Adrenal gland (tissue), 12 donors: ENCODE results near the gene PCDHB10. TPM values are rescaled to one million over a fixed set of nuclear protein-coding genes. Genes with fewer than 3 reads are reported as not detected.
A peak's percentile ranks its signal among the peaks of the same experiment; 100 is the strongest.
"Not testable (repeated sequence)": the region's sequence is repeated elsewhere in the genome, so short reads cannot be mapped to it uniquely, and the experiment has no call there.

Source experiments
- DNase-seq, 7 donors: peaks; one replicate each; pipeline ENCODE4 v3.0.0-alpha.2; 2019 to 2020
- H3K27ac ChIP-seq, 5 donors: fragments of 200-600 bp; sonication (generic) in 4 of 5; 1 replicate in 3 of 5; 2 replicates in 2 of 5; pipeline versions ENCODE4 v1.5.1 to v1.8.0; 2016 to 2020; ENCODE audit warnings: mild to moderate bottlenecking in 1 of 5
- H3K27me3 ChIP-seq: fragments of 200-600 bp; 2 replicates; pipeline ENCODE4 v1.8.0; 2021
- H3K36me3 ChIP-seq, 2 donors: fragments of 200-600 bp; replicated peaks in 1 of 2; 1 replicate in 1 of 2; 2 replicates in 1 of 2; pipeline versions ENCODE4 v1.5.1 to v1.8.0; 2018 to 2022
- H3K4me1 ChIP-seq, 2 donors: fragments of 200-600 bp; replicated peaks in 1 of 2; 1 replicate in 1 of 2; 2 replicates in 1 of 2; pipeline versions ENCODE4 v1.5.1 to v1.8.0; 2018 to 2021
- H3K4me3 ChIP-seq, 4 donors: fragments of 200-600 bp; sonication (generic) in 3 of 4; one replicate each; pipeline ENCODE4 v1.5.1; 2016 to 2018
- H3K9me3 ChIP-seq, 3 donors: fragments of 200-600 bp; sonication (generic) in 1 of 3; replicated peaks in 1 of 3; 1 replicate in 2 of 3; 2 replicates in 1 of 3; pipeline versions ENCODE4 v1.5.1 to v1.8.0; 2016 to 2021
- CTCF ChIP-seq, 6 experiments: fragments of 450-650 bp in 4 of 6; fragments of 200-600 bp in 2 of 6; sonication (generic) in 1 of 6; IDR thresholded peaks; 1 replicate in 5 of 6; 2 replicates in 1 of 6; pipeline versions ENCODE4 v1.5.1 to v1.8.0; 2016 to 2021; ENCODE audit warnings: antibody characterized with exemption in 6 of 6, mild to moderate bottlenecking in 2 of 6, moderate library complexity in 1 of 6
- POLR2A ChIP-seq, 2 donors: fragments of 450-650 bp; IDR thresholded peaks; one replicate each; pipeline ENCODE4 v1.6.1; 2017; ENCODE audit warnings: antibody characterized with exemption in 2 of 2, mild to moderate bottlenecking in 2 of 2, moderate library complexity in 1 of 2
- WGBS, 4 donors: extraction: QIAGEN DNeasy Blood & Tissue Kit in 2 of 4; methylation state at CpG; one replicate each; pipeline versions ENCODE4 v1.1.5 to v1.1.7; 2013 to 2017; 5-methylcytosine and 5-hydroxymethylcytosine counted together
- intact Hi-C, 2 donors: fragments of 100-400 bp; cut with DNase I; formaldehyde crosslinking; loops; one replicate each; pipeline versions ENCODE4 v1.14.1 to v1.15.0; 2022 to 2023
- polyA plus RNA-seq, 3 donors: library from polyadenylated mRNA; stranded (reverse); fragments of 200-250 nt in 2 of 3; fragments of 350-450 nt in 1 of 3; fragmentation: Illumina TruSeq in 1 of 3; extraction: RNeasy Lipid Tissue Mini Kit (QIAGEN cat#74804) in 1 of 3; gene quantifications; one replicate each; pipeline ENCODE4 v1.2.3, GENCODE V29; 2013 to 2014
- total RNA-seq, 9 donors: library from RNA; depleted of rRNA in 4 of 9; stranded (reverse); fragments of >200 nt in 4 of 9; fragments of 120-200 nt in 1 of 9; fragmentation: NEBNext Ultra II Directional in 1 of 9; extraction: Animal tissue kit (Norgen Biotek cat#: 25700) in 1 of 9; gene quantifications; one replicate each; pipeline versions ENCODE4 v1.1.0 to v1.2.4, GENCODE V29; 2013 to 2023
- donor health status: healthy with polysubstance abuse.
- donor health status: Bipolar disorder and iron deficiency.
- donor health status: DM: yes; HTN: yes; CAD: no.
- donor health status: DM: no; HTN: no; CAD: no.
- donor health status: DM: no; HTN: no; CAD: no.
- donor health status: DM: yes; HTN: yes; CAD: no.

The PCDHB10 gene
- total and polyA plus RNA-seq, 12 donors, result 0.18 to 3.0 (median 0.85) TPM

GRCh38 chr5:141213656-141214339 is 21.6 kb downstream of the PCDHB10 start, which contains the start of gene PCDHB13:
Gene PCDHB13, plus strand, starts transcription at chr5:141213919. Its CDS starts 205 bp downstream, at chr5:141214124.
- TF ChIP-seq CTCF (IDR thresholded peaks at IDR 0.05), result peak; percentile 15 to 64 (median 57)
- peak within 1 kb of the TSS in 1 of 4 donors; percentile 12 for H3K4me3 ChIP-seq
- peak; percentile 47 to 80 (median 65) for DNase-seq
- H3K27me3 ChIP-seq, H3K27ac ChIP-seq, intact Hi-C loops, H3K36me3 ChIP-seq, H3K4me1 ChIP-seq: not testable (repeated sequence)
- peaks cover 0 to 19% (median 0%) of the 10 kb centered on the region in 3 donors for H3K9me3 ChIP-seq
- 7 to 16% (median 8%) methylated on average over 7 to 13 of the region's 18 CpGs for WGBS, 4 donors

DNA sequence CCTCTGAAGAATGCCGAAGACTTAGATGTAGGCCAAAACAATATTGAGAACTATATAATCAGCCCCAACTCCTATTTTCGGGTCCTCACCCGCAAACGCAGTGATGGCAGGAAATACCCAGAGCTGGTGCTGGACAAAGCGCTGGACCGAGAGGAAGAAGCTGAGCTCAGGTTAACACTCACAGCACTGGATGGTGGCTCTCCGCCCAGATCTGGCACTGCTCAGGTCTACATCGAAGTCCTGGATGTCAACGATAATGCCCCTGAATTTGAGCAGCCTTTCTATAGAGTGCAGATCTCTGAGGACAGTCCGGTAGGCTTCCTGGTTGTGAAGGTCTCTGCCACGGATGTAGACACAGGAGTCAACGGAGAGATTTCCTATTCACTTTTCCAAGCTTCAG is 22.4 kb downstream of the PCDHB10 start:
- H3K27ac ChIP-seq, H3K27me3 ChIP-seq, H3K36me3 ChIP-seq, H3K4me1 ChIP-seq, DNase-seq, intact Hi-C loops, H3K4me3 ChIP-seq: not testable (repeated sequence)
- 48 to 78% (median 57%) methylated on average over 8 to 11 of the region's 12 CpGs for WGBS, 4 donors
- peaks cover 0 to 19% (median 0%) of the 10 kb centered on the region in 3 donors for H3K9me3 ChIP-seq

DNA sequence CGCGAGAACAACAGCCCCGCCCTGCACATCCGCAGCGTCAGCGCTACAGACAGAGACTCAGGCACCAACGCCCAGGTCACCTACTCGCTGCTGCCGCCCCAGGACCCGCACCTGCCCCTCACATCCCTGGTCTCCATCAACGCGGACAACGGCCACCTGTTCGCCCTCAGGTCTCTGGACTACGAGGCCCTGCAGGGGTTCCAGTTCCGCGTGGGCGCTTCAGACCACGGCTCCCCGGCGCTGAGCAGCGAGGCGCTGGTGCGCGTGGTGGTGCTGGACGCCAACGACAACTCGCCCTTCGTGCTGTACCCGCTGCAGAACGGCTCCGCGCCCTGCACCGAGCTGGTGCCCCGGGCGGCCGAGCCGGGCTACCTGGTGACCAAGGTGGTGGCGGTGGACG is 23.4 kb downstream of the PCDHB10 start:
- H3K4me3 ChIP-seq, H3K27ac ChIP-seq, H3K4me1 ChIP-seq, DNase-seq, H3K27me3 ChIP-seq, H3K36me3 ChIP-seq, intact Hi-C loops: not testable (repeated sequence)
- H3K9me3 ChIP-seq, result peaks cover 0 to 19% (median 0%) of the 10 kb centered on the region in 3 donors
- WGBS, 4 donors, result 20 to 41% (median 29%) methylated on average over 8 to 34 of the region's 40 CpGs

GRCh38 chr5:141216035-141216434 is 23.9 kb downstream of the PCDHB10 start:
- H3K9me3 ChIP-seq, result peaks cover 0 to 19% (median 0%) of the 10 kb centered on the region in 3 donors
- H3K36me3 ChIP-seq, DNase-seq, intact Hi-C loops, H3K27me3 ChIP-seq, H3K4me1 ChIP-seq, H3K27ac ChIP-seq, H3K4me3 ChIP-seq: not testable (repeated sequence)
- WGBS, 4 donors, result 24 to 40% (median 28%) methylated on average over 8 to 19 of the region's 26 CpGs

- Histone ChIP-seq H3K9me3 (peaks cover 0 to 34% (median 18%) of the 10 kb centered on the region in 3 donors), H3K4me3 (no peak within 1 kb of the TSS), H3K27me3 (no peaks in the 10 kb centered on the region), H3K27ac (no peak within 1 kb of the TSS), H3K4me1 (no peaks in the 10 kb centered on the region), H3K36me3 (no peaks in the 10 kb centered on the region)
- intact Hi-C loops, result loop anchor here in 1 of 2 donors (10.0 kb wide), 1 partner anchor 192 kb away; the partner anchor contains the start of genes PCDHGA10 and PCDHGB7
- 18 to 30% (median 22%) methylated on average over 14 to 15 of the region's 15 CpGs for WGBS, 4 donors
- DNase-seq, result peak in 1 of 7 donors; percentile 6
- TF ChIP-seq POLR2A (IDR thresholded peaks at IDR 0.05), result no peak
- peak in 2 of 6 experiments; percentile 12 to 13 for TF ChIP-seq CTCF (IDR thresholded peaks at IDR 0.05)
Measured at GRCh38 chr5:141223112-141223783, 31.1 kb downstream of the PCDHB10 start, which contains the start of gene PCDHB14. Gene PCDHB14, plus strand, starts transcription at chr5:141223343. Its CDS starts 163 bp downstream, at chr5:141223506.

GRCh38 chr5:141224844-141225243 is 32.7 kb downstream of the PCDHB10 start:
- 11 to 28% (median 16%) methylated on average over 11 to 34 of the region's 40 CpGs for WGBS, 4 donors
- intact Hi-C loops, result loop anchor here in 1 of 2 donors (10.0 kb wide), 1 partner anchor 190 kb away; the partner anchor contains the start of genes PCDHGA10 and PCDHGB7

GRCh38 chr5:141225421-141225820 is 33.3 kb downstream of the PCDHB10 start:
- not testable (repeated sequence) for H3K36me3 ChIP-seq, H3K27ac ChIP-seq, H3K27me3 ChIP-seq, DNase-seq, H3K4me1 ChIP-seq, H3K4me3 ChIP-seq
- peaks cover 0 to 37% (median 26%) of the 10 kb centered on the region in 3 donors for H3K9me3 ChIP-seq
- intact Hi-C loops, result loop anchor here in 1 of 2 donors (10.0 kb wide), 1 partner anchor 189 kb away; the partner anchor contains the start of genes PCDHGA10 and PCDHGB7
- 22 to 76% (median 42%) methylated on average over 3 to 30 of the region's 30 CpGs for WGBS, 4 donors

More at GRCh38 chr5:141224844-141225243, 32.7 kb downstream of the PCDHB10 start:
- H3K36me3 ChIP-seq, H3K4me1 ChIP-seq, H3K27me3 ChIP-seq, H3K27ac ChIP-seq, DNase-seq, H3K4me3 ChIP-seq: not testable (repeated sequence)
- H3K9me3 ChIP-seq, result peaks cover 0 to 35% (median 26%) of the 10 kb centered on the region in 3 donors
